GM20000 (cell line): ENCODE results near the gene RBBP8NL.

Source experiments
- DNase-seq: peaks from one replicate; pipeline ENCODE4 v3.0.0; 2012; ENCODE audit warnings: low spot score
- TF ChIP-seq, protein P1 (sequence below): IDR thresholded peaks from 2 replicates; pipeline ENCODE4 v1.5.1; 2012; ENCODE audit warnings: mild to moderate bottlenecking, control low read depth; ENCODE audit errors: extremely low read depth, missing control alignments

Gene RBBP8NL

DNA sequence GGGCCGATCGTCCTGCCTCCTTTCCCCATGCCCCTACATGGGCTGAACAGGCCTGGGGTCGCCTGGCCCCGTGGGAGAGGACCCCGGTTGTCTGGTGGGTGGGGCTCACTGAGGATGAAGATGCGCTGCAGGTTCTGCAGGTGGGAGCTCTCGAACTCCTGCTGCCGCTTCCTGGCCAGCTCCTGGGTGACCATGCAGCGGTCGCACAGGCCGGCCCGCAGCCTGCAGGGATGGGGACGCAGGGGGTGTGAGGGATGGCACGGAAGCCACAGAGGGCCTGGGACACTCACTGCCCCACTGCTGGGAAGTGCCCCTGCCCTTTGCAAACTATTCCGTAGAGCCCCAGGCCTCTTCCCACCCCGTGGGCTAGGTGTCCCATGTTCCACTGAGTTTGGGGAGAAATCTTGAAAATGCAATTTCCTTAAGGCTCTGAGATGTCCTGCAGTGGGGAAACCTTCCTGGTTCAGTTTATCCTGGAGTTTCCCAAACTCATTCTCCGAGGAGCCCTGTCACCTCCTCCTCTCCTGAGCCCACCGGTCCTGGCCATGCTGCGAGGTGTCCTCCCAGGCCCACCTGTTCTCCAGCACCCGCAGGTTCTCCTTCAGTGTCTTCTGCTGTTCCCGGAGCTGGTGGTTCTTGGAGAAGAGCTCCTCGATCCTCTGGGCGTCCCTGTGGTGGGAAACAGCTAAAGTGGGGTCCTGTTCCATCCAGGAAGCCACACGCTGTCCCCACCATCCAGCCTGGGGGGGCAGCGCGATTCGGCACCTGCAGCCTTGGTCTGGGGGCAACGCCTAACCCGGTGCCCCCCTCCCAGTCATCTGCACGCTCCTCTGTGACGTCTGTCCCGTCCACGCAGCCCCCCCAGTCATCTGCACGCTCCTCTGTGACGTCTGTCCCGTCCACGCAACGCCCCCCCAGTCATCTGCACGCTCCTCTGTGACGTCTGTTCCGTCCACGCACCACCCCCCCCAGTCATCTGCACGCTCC, 10.4 kb downstream of the RBBP8NL start:
- TF ChIP-seq, protein P1, sequence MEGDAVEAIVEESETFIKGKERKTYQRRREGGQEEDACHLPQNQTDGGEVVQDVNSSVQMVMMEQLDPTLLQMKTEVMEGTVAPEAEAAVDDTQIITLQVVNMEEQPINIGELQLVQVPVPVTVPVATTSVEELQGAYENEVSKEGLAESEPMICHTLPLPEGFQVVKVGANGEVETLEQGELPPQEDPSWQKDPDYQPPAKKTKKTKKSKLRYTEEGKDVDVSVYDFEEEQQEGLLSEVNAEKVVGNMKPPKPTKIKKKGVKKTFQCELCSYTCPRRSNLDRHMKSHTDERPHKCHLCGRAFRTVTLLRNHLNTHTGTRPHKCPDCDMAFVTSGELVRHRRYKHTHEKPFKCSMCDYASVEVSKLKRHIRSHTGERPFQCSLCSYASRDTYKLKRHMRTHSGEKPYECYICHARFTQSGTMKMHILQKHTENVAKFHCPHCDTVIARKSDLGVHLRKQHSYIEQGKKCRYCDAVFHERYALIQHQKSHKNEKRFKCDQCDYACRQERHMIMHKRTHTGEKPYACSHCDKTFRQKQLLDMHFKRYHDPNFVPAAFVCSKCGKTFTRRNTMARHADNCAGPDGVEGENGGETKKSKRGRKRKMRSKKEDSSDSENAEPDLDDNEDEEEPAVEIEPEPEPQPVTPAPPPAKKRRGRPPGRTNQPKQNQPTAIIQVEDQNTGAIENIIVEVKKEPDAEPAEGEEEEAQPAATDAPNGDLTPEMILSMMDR: no peak

DNA sequence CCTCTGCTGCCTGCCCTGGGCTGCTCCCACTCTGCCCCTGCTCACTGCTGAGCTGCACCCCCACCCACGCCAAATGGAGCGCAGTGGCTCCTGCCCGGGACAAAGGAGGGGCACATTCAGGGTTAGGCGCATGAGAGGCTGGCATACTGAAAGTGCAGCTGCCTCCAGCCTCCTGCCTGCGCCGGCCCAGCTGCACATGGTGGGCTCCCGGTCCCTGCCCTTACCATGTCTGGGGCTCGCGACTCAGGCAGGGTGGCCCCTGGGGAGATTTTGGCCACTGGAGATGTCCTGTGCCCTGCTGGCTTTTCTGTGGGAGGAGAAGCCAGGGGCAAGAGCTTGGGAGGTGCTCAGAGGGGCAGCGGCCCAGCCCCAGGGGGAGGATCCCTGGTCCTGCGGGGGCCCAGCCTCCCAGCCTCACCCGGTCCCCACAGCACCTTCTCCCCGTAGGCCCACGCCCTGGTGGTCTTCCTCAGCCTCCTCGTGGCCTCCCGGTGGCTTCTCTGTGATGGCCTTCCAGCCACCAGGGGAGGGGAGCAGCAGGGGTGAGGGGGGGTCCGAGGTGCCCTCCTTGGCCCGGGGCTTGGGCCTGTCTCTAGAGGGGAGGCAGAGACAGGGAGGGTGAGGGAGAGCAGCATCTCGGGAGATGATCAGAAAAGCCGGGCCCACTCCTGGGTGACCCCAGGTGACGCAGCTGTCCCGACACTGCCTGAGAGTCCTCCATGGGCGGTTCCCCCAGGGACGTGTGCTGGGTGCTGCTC, 11.8 kb downstream of the RBBP8NL start:
- TF ChIP-seq, protein P1: no peak
- DNase-seq: no peak

More for the DNA sequence above, 10.4 kb downstream of the RBBP8NL start:
- DNase-seq: no peak

DNA sequence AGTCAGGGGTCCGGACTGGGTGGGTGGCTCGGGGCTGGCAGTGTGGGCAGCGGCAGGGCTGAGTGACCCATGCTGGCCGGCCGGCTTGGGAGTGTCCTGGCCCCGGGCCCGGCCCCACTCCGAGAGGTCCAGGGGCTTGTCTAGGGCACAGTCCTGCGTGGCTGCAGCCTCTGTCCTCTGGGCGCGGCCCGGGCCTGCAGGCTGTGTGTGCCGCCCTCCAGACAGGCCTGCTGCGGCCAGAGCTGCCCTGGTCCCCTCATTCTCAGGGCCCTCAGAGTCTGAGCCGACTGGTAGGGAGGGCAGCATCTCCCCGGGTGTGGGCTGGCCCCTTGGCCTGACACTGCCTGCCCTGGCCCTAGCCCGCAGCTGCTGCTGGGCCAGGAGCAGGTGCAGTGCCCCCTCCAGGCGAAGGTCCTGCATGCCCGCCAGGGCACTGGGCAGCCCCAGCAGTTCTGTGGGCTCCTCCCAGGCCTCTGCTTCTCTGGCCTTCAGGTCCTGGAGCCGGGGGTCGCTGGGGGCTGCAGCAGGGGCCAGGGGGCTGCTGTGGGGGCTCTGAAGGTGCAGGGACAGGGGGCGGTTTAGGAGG, 13.3 kb downstream of the RBBP8NL start:
- no peak for DNase-seq
- TF ChIP-seq, protein P1: no peak

DNA sequence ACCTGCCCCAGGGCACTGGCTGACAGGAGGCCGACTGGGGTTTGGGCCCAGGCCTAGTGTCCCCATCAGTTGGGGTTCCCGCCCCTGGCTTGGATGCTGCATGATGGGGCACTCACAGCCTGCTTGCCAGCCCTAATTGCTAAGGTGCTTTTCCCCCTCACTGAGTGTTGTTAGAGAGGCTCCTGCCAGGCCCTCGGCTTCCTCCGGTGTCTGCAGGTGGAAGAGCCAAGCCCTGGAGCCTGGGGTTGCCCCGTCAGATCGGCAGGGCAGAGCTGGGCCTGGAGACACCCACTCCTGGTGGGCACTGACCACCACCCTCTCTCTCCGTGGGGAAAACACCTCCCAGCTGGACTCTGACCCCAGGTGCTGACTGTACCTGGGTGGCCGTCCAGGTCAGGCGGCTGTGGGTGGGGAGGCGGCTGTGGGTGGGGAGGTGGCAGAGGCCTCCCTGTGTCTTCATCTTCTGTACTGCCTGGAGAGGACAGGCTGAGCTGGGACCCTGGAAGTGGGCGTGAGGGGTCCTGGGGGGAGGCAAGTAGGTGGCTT, 14.2 kb downstream of the RBBP8NL start:
- TF ChIP-seq, protein P1: no peak

DNA sequence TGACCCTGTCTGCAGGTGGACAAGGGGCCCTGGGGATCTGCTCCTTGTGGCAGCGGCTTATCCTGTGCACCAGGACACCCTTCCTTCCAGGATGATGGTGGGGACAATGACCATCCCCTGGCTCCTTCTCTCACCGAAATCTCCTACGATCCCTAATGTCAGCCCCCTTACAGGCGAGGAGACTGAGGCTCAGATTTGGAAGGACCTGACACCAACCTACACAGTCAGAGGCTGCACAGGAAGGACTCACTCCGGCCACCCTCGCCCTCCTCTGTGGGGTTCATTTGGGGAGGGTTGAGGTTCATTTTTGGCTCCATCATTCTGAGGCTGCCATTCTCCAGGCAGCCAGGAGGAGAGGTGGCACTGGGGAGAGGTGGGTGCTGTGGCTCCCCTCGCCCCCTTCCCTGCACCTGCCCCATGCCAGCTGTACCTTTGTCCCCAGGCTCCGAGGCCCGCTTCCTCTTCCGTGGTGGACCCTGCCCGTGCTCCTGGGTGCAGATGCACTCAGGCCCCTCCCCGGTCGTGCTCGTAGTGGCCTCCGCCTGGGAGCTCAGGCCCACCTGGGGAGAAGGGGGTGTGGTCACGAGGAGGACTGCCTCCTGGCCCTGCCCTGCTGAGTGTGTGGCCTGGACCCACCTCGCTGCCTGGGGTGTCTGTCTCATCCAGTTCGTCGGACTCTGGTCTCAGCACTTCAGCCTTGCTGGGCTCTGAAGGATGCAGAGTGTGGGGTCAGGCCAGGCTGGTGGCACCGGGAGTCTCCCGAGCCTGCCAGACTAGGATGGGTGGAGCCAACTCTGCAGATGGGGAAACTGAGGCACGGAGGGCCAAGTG, 14.9 kb downstream of the RBBP8NL start:
- TF ChIP-seq, protein P1: no peak
- no peak for DNase-seq

More for the DNA sequence above, 14.2 kb downstream of the RBBP8NL start:
- no peak for DNase-seq

DNA sequence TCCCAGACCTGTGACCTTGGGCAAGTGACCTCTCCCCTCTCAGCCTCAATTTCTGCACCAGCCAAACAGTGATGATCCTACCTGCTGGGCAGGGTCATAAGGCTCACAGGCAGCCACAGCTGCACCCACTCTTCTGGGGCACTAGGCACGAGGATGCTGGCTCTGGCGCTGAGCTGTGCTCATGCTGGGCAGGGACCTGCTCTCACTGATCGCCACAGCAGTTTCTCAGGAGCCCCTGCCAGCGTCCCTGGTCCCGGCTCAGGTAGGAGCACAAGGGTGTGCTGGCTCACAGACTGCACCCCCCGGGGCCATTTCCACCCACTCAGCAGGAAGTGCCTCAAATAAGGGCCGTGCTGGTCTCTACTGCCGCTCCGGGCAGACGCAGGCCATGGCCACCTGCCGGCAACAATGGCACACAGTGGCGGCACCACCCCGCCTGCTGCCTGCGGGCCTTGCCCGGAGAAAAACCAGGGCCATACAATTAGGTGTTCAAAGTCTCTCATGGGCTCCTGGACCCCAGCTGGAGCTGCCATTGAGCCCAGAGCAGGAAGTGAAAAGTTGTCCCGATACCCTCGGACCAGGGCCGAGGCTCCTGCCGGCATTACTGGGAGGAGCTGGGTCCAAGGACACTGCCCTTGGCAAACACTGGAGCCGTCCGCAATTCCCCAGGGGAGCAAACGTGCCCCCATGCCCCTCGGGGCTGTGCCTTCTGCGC, 15.7 kb downstream of the RBBP8NL start:
- no peak for DNase-seq

More for the DNA sequence above, 15.7 kb downstream of the RBBP8NL start:
- TF ChIP-seq, protein P1: no peak
